Fibroblast of pulmonary artery (primary cell): ENCODE data around the gene SLC44A3.
"Not testable (repeated sequence)": the region's sequence is repeated elsewhere in the genome, so short reads cannot be mapped to it uniquely, and the experiment has no call there.

Experiments used
- DNase-seq: peaks from one replicate; pipeline ENCODE4 v3.0.0-alpha.2; 2010; ENCODE audit warnings: low read depth
- H3K4me3 ChIP-seq: replicated peaks from 2 replicates; pipeline ENCODE4 v1.5.1; 2011; ENCODE audit warnings: low read depth, mild to moderate bottlenecking, control low read depth, low read length, moderate library complexity
- TF ChIP-seq, protein P1 (sequence below): IDR thresholded peaks from 2 replicates; pipeline ENCODE4 v1.5.1; 2011; ENCODE audit warnings: mild to moderate bottlenecking, control low read depth, low read length, inconsistent platforms; ENCODE audit errors: missing control alignments

Gene SLC44A3

DNA sequence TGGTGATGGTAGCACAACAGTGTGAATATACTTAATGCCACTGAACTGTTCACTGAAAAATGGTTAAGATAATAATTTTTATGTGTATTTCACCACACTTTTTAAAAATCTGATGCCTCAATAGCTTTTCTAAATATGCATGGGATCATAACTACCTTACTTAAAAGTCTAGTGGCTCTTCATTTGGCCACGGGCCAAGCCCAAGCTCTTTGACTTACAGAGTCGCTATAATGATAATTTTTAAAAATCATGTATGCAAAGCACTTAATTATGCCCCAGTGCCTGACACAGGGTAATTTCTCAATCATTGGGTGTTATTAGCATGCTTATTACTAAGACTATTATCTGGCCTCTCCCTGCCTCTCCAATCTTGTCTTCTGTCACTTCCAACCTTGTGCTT, 114.4 kb downstream of the SLC44A3 start:
- DNase-seq = no peak
- no peak overlapping the region for H3K4me3 ChIP-seq
- TF ChIP-seq, protein P1, sequence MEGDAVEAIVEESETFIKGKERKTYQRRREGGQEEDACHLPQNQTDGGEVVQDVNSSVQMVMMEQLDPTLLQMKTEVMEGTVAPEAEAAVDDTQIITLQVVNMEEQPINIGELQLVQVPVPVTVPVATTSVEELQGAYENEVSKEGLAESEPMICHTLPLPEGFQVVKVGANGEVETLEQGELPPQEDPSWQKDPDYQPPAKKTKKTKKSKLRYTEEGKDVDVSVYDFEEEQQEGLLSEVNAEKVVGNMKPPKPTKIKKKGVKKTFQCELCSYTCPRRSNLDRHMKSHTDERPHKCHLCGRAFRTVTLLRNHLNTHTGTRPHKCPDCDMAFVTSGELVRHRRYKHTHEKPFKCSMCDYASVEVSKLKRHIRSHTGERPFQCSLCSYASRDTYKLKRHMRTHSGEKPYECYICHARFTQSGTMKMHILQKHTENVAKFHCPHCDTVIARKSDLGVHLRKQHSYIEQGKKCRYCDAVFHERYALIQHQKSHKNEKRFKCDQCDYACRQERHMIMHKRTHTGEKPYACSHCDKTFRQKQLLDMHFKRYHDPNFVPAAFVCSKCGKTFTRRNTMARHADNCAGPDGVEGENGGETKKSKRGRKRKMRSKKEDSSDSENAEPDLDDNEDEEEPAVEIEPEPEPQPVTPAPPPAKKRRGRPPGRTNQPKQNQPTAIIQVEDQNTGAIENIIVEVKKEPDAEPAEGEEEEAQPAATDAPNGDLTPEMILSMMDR = no peak

DNA sequence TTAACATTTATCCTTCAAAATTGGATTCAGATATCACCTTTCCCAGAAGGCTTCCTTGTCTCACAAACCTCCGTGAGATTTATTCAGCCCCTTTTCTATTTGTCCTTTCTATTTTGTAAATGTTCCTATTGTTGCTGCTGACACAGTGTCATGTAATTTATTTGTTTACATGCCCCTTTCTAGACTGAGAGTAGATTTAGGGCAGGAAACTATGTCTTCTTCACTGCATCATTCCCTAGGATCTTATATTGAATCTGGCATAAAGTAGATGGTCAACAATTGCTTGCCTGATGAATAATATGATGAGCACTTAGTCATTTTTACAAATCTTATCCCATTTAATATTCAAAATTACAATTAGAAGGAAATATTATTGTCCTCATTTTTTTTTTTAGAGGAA, 114.9 kb downstream of the SLC44A3 start:
- H3K4me3 ChIP-seq = no peak overlapping the region
- no peak for DNase-seq
- TF ChIP-seq, protein P1 = no peak

DNA sequence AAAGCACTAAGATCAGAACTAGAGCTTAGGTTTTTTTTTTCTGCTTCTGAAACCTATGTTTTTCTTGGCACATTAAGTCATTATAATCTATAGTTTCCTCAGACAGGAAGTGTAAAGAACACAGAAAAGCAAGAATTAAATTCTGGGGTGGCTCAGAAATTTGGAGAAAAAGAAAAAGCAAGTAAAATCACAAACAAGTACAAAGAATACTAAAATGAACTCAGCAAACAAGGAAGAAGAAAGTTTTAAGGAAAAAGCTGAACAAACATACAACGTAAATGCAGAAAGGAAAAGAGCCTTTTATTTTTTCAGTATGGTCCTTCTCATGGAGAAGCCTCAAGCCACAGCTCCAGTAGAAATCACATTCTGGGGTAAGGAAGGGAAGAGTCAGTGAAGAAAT, 115.3 kb downstream of the SLC44A3 start:
- TF ChIP-seq, protein P1 = no peak
- no peak overlapping the region for H3K4me3 ChIP-seq
- DNase-seq = no peak

DNA sequence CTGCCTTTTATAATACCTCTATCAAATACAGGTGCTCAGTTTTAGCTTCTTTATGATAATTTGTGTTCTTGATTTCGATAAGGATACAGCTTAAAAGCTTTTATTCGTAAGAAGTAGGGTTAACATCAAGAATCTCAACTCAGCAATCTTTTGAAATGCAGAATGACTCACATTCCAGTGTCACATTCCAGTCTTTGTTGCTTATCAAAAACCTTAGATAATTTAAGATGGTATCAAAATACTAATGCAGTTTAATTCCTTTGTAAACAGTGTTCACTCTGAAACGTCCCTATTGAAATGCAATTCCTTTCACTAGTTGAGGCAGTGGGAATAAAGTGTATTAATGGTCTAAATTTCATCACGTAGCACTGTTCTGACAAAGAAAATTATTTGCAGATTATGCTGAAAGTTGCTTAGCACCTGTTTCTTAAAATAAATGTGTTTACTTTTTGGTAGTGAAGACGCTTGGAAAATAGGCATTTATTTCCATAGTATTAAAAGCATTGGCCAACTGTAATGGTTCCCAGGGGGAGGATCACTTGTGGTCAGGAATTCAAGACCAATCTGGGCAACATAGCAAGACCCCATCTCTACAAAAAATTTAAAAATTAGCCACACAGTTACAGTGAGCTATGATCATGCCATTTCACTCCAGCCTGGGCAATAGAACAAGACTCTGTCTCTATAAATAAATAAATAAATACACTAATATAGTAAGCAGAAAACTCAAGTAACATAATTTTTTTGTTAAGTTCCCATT, 116.9 kb downstream of the SLC44A3 start:
- no peak overlapping the region for H3K4me3 ChIP-seq
- TF ChIP-seq, protein P1 = no peak
- no peak for DNase-seq

DNA sequence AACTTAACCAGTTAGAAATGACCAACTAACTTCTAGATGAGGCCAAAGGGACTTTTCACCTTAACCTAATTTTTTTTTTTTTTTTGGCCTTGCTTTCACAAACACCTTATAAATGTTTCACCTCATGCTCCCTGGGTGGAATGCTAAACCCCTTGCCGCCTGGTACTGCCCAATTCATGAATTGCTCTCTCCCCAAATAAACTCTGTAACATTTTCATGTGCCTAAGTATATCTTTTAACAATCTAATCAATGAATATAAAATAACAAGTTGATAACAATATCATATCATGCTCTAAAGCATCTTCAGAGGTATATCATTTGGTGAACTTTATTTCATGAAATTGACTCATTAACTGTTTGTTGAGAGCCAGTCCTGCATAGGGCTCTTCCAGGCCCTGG, 117.7 kb downstream of the SLC44A3 start:
- H3K4me3 ChIP-seq = no peak overlapping the region
- TF ChIP-seq, protein P1 = no peak
- no peak for DNase-seq

DNA sequence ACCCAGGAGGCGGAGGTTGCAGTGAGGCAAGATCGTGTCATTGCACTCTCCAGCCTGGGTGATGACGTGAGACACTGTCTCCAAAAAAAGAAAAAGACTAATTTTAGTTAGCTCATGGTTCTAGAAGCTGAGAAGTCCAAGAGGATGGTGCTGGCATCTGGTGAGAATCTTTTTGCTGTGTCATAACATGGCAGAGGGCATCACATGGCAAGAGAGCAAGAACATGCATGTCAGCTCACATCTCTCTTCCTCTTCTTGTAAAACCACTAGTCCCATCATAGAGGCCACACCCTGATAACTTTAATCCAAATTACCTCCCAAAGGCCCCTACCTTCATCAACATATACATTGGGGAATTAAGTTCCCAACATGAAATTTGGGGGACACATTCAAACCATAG, 120.6 kb downstream of the SLC44A3 start:
- no peak for DNase-seq
- TF ChIP-seq, protein P1 = no peak

DNA sequence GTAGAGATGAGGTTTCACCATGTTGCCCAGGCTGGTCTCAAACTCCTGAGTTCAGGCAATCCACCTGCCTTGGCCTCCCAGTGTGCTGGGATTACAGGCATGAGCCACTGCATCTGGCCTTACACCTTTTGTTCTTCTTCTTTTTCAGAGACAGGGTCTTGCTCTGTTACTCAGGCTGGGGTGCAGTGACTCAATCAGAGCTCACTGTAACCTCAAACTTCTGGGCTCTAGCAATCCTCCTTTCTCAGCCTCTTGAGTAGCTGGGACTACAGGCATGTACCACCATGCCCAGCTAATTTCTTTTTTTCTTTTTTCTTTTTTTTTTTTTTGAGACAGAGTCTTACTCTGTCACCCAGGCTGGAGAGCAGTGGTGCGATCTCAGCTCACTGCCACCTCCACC, 121.3 kb downstream of the SLC44A3 start:
- H3K4me3 ChIP-seq = not testable (repeated sequence)

More for the DNA sequence above, 120.6 kb downstream of the SLC44A3 start:
- no peak overlapping the region for H3K4me3 ChIP-seq

More for the DNA sequence above, 121.3 kb downstream of the SLC44A3 start:
- DNase-seq = not testable (repeated sequence)
